GM18508 (cell line): Measurements from ENCODE around the gene GABRA4.
A peak's percentile ranks its signal among the peaks of the same experiment; 100 is the strongest.

ENCODE experiments used
- ATAC-seq: cut with Tn5 transposase; IDR thresholded peaks from one replicate; pipeline ENCODE4 v1.9.1; 2021; ENCODE audit warnings: moderate number of reproducible peaks; ENCODE audit not compliant: insufficient read depth, unreplicated experiment

Gene GABRA4

GRCh38 chr4:46934726-46935125, 58.7 kb downstream of the GABRA4 start:
- ATAC-seq = no peak

DNA sequence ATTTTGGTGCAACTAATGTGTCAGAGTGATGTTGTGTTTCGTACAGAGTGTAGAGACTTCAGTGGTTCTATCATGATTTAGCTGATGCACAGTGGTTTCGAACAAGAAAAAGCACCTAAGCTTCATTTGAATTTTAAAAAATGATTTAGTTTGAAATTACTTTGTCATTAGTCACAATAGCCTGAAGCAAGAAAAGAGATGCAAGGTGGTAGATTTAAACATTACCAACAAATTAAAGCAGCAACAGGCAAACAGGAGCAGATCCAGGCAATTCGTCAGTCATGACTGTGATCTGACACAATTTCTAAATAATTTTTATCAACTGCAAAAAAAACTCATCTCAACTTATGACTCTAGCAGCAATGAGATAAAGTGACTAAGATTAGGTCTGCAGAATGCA, 59.7 kb downstream of the GABRA4 start:
- ATAC-seq = no peak

GRCh38 chr4:46931981-46932380, 61.4 kb downstream of the GABRA4 start:
- ATAC-seq = peak; percentile 75

- no peak for ATAC-seq
Observed at GRCh38 chr4:46930891-46931290, 62.5 kb downstream of the GABRA4 start.

DNA sequence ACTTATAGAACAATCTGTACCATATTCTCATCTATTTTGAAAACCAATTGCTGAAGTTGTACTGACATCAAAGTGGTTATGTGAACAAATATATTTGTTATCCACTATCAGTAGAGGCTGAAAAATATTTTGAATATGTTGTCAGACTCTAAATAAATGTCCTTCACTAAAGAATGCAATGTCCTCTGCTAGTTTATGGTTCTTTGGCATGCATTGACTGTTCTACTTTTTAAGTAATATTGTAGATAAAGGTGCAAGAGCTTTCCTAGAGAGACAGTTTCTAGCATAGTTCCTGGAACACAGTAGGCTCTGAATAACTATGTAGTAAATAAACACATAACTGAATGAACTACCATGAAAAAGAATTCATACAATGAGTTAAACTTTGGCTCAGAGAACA, 66.2 kb downstream of the GABRA4 start:
- no peak for ATAC-seq

DNA sequence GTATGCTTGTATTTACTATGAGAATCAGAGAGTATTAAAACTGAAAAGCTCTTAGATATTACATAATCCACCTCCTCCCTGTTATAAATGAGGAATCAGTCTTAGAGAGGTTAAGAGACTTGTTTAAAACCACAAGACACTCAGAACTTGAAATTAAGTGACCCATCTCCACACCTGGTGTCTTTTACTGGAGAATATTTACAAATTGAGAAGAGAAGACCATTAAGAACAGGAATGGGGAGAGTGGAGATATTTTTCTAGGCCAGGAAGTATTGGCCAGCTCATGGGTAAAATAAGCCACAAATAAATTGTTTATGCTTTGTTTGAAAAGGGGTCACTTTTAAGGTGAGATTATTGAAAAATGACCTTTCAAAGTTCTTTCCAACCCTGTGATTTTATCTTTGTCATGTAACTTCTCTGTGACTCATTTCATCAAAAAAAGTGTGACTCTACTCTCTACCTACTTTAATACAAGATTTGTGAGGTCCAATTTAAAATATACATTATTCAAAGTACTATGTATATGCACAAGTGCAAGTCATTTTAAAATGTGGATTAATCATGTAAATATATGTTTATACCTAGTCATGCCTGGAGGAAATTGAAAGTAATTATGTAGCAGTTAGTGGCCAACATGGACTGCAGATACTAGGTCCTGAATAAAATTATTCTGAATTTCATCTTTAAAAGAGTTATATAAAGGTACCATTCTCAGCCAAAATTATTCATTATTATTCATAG, 68.4 kb downstream of the GABRA4 start:
- no peak for ATAC-seq

- ATAC-seq = no peak
Observed at GRCh38 chr4:46922205-46922604, 71.2 kb downstream of the GABRA4 start.

GRCh38 chr4:46909078-46909477, 84.3 kb downstream of the GABRA4 start, which contains the start of gene COX7B2:
TSS of gene COX7B2 (minus strand) at chr4:46909245. CDS start at chr4:46735192, 174,053 bp downstream.
- ATAC-seq = no peak

DNA sequence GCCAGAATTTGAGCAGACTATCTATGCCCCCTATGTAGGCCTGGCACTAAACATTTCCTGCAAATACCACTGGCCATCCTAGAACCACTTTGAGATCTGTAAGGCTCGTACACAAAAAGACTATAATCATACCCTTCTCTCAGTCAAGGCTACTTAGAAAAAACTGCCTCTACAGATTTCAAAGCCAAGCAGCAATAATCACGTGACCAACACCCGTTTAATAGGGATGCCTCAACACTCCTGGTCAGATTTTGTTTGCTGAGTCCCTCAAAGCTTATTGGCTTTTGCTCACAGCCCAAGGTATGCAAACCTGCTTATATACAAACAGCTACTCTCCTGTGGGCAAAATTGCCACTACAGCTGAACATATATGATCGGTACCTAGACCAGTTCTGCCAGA, 85.2 kb downstream of the GABRA4 start:
- no peak for ATAC-seq

GRCh38 chr4:46900082-46900481, 93.3 kb downstream of the GABRA4 start:
- ATAC-seq = no peak

DNA sequence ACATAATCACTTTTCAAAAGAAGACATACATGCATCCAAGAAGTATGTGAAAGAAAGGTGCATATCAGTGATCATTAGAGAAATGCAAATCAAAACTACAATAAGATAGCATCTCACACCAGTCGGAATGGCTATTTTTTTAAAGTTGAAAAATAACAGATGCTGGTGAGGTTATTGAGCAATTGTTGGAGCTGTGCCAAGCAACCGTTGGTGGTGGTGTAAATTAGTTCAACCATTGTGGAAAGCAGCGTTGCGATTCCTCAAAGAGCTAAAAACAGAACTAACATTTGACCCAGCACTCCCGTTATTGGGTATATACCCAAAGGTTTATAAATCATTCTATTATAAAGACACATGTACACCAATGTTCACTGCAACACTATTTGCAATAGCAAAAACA, 98.6 kb downstream of the GABRA4 start:
- ATAC-seq = no peak

GRCh38 chr4:46890056-46890455, 103.3 kb downstream of the GABRA4 start:
- no peak for ATAC-seq

DNA sequence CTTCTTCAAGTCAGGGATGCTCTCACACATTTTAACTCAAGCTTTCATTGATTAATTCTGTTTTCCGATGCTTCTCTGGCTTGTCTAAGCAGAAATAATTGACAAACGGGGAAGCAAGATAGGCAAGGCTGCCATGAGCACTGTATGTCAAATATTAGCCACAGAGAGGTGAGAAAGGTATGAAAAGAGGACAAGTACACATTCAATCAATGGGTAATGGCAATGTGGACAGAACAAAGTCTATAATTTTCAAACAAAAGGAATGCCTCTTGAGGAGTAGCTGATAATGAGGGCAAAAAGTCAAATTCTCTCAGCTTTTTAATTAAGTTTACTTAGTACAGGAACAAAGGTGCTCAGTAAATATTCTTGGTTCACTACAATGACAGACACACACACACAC, 104.0 kb downstream of the GABRA4 start:
- no peak for ATAC-seq

DNA sequence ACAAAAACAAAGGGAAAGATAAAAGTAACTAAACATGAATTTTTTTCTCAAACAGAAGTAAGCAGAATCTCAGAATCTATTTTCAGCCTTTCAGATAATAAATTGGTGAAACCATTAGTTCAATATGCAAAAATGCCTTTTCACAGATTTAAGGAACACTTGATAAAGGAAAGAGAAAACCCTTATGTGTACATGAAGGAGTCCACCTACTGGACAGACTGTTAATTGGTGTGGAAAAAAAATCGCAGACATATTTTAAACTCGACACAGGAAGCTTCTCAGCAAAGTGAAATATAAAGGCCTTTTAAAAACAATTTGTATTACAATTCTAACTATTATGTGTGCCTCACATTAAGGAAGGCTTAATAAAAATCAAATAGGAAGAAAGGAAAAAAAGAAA, 106.7 kb downstream of the GABRA4 start:
- no peak for ATAC-seq

DNA sequence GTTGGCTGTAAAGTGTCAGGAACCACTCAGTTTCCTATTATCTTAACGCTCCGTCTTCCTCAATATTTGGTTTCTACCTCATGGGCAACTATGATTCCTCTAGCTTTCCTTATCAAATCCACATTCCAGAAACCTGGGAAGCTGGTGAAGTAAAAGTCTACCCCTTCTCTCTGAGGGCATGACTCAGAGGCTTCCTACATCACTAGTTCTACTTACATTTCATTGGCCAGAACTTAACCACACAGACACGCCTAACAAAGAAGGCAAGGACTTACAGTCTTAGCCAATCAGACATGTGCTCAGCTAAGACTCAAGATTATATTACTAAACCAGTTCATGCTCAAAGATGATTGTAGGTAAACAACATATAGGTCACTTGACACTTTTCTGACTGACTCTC, 114.7 kb downstream of the GABRA4 start:
- ATAC-seq = no peak

DNA sequence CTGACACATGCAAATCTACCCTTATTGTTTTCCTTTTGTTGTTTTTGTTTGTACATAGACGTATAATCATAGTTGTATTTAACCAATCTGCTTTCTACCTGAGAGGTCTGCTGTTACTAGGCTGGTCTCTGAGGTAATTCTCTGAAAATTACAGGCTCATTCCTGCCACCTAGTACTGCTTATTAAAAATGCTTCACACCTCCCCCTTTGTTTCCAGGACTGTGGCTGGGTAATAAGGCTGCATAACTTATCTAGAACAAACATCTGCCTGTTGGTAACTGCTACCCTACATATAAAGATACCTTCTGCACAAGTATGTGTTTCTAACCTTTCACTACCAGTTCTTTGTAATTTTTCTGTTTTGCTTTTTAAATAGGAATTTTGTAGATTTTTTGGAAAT, 118.6 kb downstream of the GABRA4 start:
- ATAC-seq = no peak

DNA sequence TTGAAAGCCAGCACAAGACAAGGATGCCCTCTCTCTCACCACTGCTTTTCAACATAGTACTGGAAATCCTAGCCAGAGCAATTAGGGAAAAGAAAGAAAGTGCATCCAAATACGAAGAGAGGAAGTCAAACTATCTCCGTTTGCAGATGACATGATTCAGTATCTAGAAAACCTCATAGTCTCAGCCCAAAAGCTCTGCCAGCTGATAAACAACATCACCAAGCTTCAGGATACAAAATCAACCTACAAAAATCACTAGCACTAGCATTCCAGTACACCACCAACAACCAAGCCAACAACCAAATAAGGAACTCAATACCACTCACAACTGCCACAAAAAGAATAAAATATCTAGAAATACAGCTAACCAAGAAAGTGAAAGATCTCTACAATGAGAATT, 123.0 kb downstream of the GABRA4 start:
- no peak for ATAC-seq
